Heart left ventricle (tissue), 16 donors: ENCODE results near the gene PLPP3. TPM values are rescaled to one million over a fixed set of nuclear protein-coding genes. Genes with fewer than 3 reads are reported as not detected.
A peak's percentile ranks its signal among the peaks of the same experiment; 100 is the strongest.

Experiments
- ATAC-seq, 4 donors: fragments of 200-7000 bp; cut with Tn5 transposase; one replicate each; pipeline ENCODE4 v1.9.1; 2020 to 2022; ENCODE audit warnings: moderate library complexity in 4 of 4, mild to moderate bottlenecking in 3 of 4, moderate number of reproducible peaks in 1 of 4
- DNase-seq, 5 donors: peaks; one replicate each; pipeline ENCODE4 v3.0.0-alpha.2; 2020
- H3K27ac ChIP-seq, 12 donors: fragments of 200-600 bp; sonication (generic) in 4 of 12; one replicate each; pipeline versions ENCODE4 v1.5.0 to v1.8.0; 2016 to 2022; ENCODE audit warnings: mild to moderate bottlenecking in 2 of 12
- H3K27me3 ChIP-seq, 9 donors: fragments of 200-600 bp; sonication (generic) in 2 of 9; one replicate each; pipeline versions ENCODE4 v1.5.1 to v1.8.0; 2016 to 2022; ENCODE audit warnings: mild to moderate bottlenecking in 3 of 9
- H3K36me3 ChIP-seq, 9 donors: fragments of 200-600 bp; sonication (generic) in 2 of 9; one replicate each; pipeline versions ENCODE4 v1.5.0 to v1.8.0; 2018 to 2022; ENCODE audit warnings: mild to moderate bottlenecking in 2 of 9
- H3K4me1 ChIP-seq, 12 donors: fragments of 200-600 bp; sonication (generic) in 4 of 12; one replicate each; pipeline versions ENCODE4 v1.5.0 to v1.8.0; 2016 to 2022; ENCODE audit warnings: mild to moderate bottlenecking in 3 of 12
- H3K4me3 ChIP-seq, 12 donors: fragments of 200-600 bp; sonication (generic) in 4 of 12; one replicate each; pipeline versions ENCODE4 v1.5.0 to v1.8.0; 2017 to 2022; ENCODE audit warnings: mild to moderate bottlenecking in 9 of 12, moderate library complexity in 4 of 12
- H3K9me3 ChIP-seq, 12 donors: fragments of 200-600 bp; sonication (generic) in 4 of 12; one replicate each; pipeline versions ENCODE4 v1.5.0 to v1.8.0; 2016 to 2022; ENCODE audit warnings: mild to moderate bottlenecking in 1 of 12
- CTCF ChIP-seq, 12 donors: fragments of 200-600 bp; sonication (generic) in 4 of 12; IDR thresholded peaks; one replicate each; pipeline versions ENCODE4 v1.5.0 to v1.8.0; 2018 to 2022; ENCODE audit warnings: antibody characterized with exemption in 12 of 12, mild to moderate bottlenecking in 5 of 12
- POLR2A ChIP-seq, 2 donors: fragments of 450-650 bp; IDR thresholded peaks; one replicate each; pipeline ENCODE4 v1.6.1; 2017; ENCODE audit warnings: antibody characterized with exemption in 2 of 2, mild to moderate bottlenecking in 2 of 2, moderate library complexity in 2 of 2
- WGBS, 4 donors: extraction: QIAGEN DNeasy Blood & Tissue Kit in 2 of 4; methylation state at CpG; one replicate each; pipeline versions ENCODE4 v1.1.5 to v1.1.7; 2013 to 2018; 5-methylcytosine and 5-hydroxymethylcytosine counted together
- intact Hi-C, 10 donors: fragments of 100-400 bp; cut with DNase I; formaldehyde crosslinking; loops; one replicate each; pipeline versions ENCODE4 v1.11.1 to v1.14.2; 2022
- polyA plus RNA-seq, 2 donors: library from polyadenylated mRNA; stranded (reverse); fragments of 200-250 nt; gene quantifications; one replicate each; pipeline ENCODE4 v1.2.3, GENCODE V29; 2013
- total RNA-seq, 9 donors: library from RNA; depleted of rRNA in 2 of 9; stranded (reverse); fragments of >200 nt in 2 of 9; fragmentation: NEBNext Ultra II Directional in 3 of 9; extraction: Animal tissue kit (Norgen Biotek cat#: 25700) in 3 of 9; gene quantifications; one replicate each; pipeline versions ENCODE4 v1.1.0 to v1.2.4, GENCODE V29; 2016 to 2023
- donor health status: ischemic (EF 13 %, LVEDD 7.1; RV severe dilation, severe dysfunction).
- donor health status: healthy with polysubstance abuse.
- donor health status: DM: no; HTN: yes; CAD: no.
- donor health status: DM: no; HTN: no; CAD: no.
- donor health status: ischemic (EF 25% LVEDD 6.9; RV normal size, moderate dysfunction).
- donor health status: ischemic (EF 25% LVEDD 5.7; RV mildly dilated, moderate dysfunction).
- donor health status: healthy.
- donor health status: DM: yes; HTN: yes; CAD: no.
- donor health status: ischemic (EF 35%, LVEDD 5.7; RV mildly dilated, moderate dysfunction).
- donor health status: nonischemic (EF 11% LVEDD 7.7; RV severe dilation, severe dysfunction).
- donor health status: DM: yes; HTN: yes; CAD: no.
- donor health status: PGD.
- donor health status: ischemic (EF 29% LVEDD 5.4; RV normal size, mild dysfunction).
- donor health status: nonischemic (EF 23%, LVEDD 6.1; RV moderate dilation, normal function).

PLPP3 gene
- total and polyA plus RNA-seq, 11 donors: 17.1 to 221 (median 89.9) TPM

- no peak overlapping the region for H3K27ac ChIP-seq
- peaks cover 0 to 16% (median 10%) of the 10 kb centered on the region in 12 donors for H3K4me1 ChIP-seq
- no peak for ATAC-seq
- peaks cover 0 to 4% (median 0%) of the 10 kb centered on the region in 9 donors for H3K36me3 ChIP-seq
- H3K27me3 ChIP-seq: peaks cover 0 to 4% (median 0%) of the 10 kb centered on the region in 9 donors
- intact Hi-C loops: no loop called here
- H3K4me3 ChIP-seq: no peak overlapping the region
- no peaks in the 10 kb centered on the region for H3K9me3 ChIP-seq
- no peak for TF ChIP-seq CTCF (IDR thresholded peaks at IDR 0.05)
- TF ChIP-seq POLR2A (IDR thresholded peaks at IDR 0.05): no peak
- no peak for DNase-seq
These were observed 98.1 kb downstream of the PLPP3 start for GRCh38 chr1:56481140-56481694.

- no peaks in the 10 kb centered on the region for H3K9me3 ChIP-seq
- intact Hi-C loops: loop anchor here in 3 of 10 donors (5.0 to 10.0 kb wide), 2 partner anchors 96 to 99 kb away; partner anchors contain the start of gene PLPP3 (in 3 of the 3)
- 91 to 93% (median 92%) methylated on average over 7 of the region's 7 CpGs for WGBS, 4 donors
- H3K36me3 ChIP-seq: peaks cover 0 to 4% (median 0%) of the 10 kb centered on the region in 9 donors
- H3K27me3 ChIP-seq: peaks cover 0 to 4% (median 0%) of the 10 kb centered on the region in 9 donors
- DNase-seq (no peak), ATAC-seq (no peak)
- no peak overlapping the region for H3K4me3 ChIP-seq
- TF ChIP-seq CTCF (IDR thresholded peaks at IDR 0.05) (no peak), POLR2A (IDR thresholded peaks at IDR 0.05) (no peak)
- peaks cover 0 to 20% (median 10%) of the 10 kb centered on the region in 12 donors for H3K4me1 ChIP-seq
- peak overlapping the region in 1 of 12 donors; percentile 93 for H3K27ac ChIP-seq
These were observed 100.6 kb downstream of the PLPP3 start for GRCh38 chr1:56478734-56479133.

- DNase-seq (peak; percentile 69 to 85 (median 79)), ATAC-seq (peak; percentile 84 to 94 (median 90))
- H3K4me3 ChIP-seq: peak overlapping the region; percentile 50 to 89 (median 68)
- H3K36me3 ChIP-seq: no peaks in the 10 kb centered on the region
- TF ChIP-seq CTCF (IDR thresholded peaks at IDR 0.05): no peak
- TF ChIP-seq POLR2A (IDR thresholded peaks at IDR 0.05): peak in 1 of 2 donors; percentile 20
- H3K9me3 ChIP-seq: no peaks in the 10 kb centered on the region
- WGBS, 4 donors: 3 to 4% (median 3%) methylated on average over 56 to 62 of the region's 62 CpGs
- peaks cover 0 to 23% (median 10%) of the 10 kb centered on the region in 12 donors for H3K4me1 ChIP-seq
- intact Hi-C loops: loop anchor here in 4 of 10 donors (2.0 to 10.0 kb wide), 3 partner anchors 97 to 101 kb away; partner anchors contain the start of gene PLPP3 (in 4 of the 4)
- H3K27ac ChIP-seq: peak overlapping the region; percentile 88 to 96 (median 92)
- H3K27me3 ChIP-seq: peaks cover 0 to 4% (median 0%) of the 10 kb centered on the region in 9 donors
These were observed 101.9 kb downstream of the PLPP3 start for GRCh38 chr1:56477164-56478111.
